Activated CD4-positive, alpha-beta T cell treated with anti-CD3 and anti-CD28 coated beads, Interleukin-2, amount 10 ng/mL, durations not matched to agents 7 days and 5 days (primary cell): ENCODE results near the gene ZFP14. TPM values are rescaled to one million over a fixed set of nuclear protein-coding genes. Genes with fewer than 3 reads are reported as not detected.
"Not testable (repeated sequence)": the region's sequence is repeated elsewhere in the genome, so short reads cannot be mapped to it uniquely, and the experiment has no call there.

ENCODE experiments used
- CTCF ChIA-PET: fragments of 350-600 bp; sonication (Branson Sonifier 250); formaldehyde crosslinking; loops from one replicate; lab custom pipeline; 2021; ENCODE audit warnings: antibody characterized with exemption; lab: Charles Lee
- POLR2A ChIA-PET: fragments of 350-600 bp; sonication (Branson Sonifier 250); formaldehyde crosslinking; loops from one replicate; lab custom pipeline; 2021; ENCODE audit warnings: antibody characterized with exemption; lab: Charles Lee
- DNase-seq: peaks from one replicate; pipeline ENCODE4 v3.0.0-alpha.2; 2020
- H3K27ac Mint-ChIP-seq: one replicate; pipeline ENCODE4 v1.8.0; 2021; ENCODE audit warnings: mild to moderate bottlenecking, moderate library complexity, mixed read lengths
- H3K27me3 Mint-ChIP-seq: one replicate; pipeline ENCODE4 v1.8.0; 2021; ENCODE audit warnings: mixed read lengths
- H3K36me3 Mint-ChIP-seq: one replicate; pipeline ENCODE4 v1.8.0; 2021; ENCODE audit warnings: low read depth, mixed read lengths
- H3K4me1 Mint-ChIP-seq: one replicate; pipeline ENCODE4 v1.8.0; 2021; ENCODE audit warnings: mixed read lengths
- H3K4me3 Mint-ChIP-seq: one replicate; pipeline ENCODE4 v1.8.0; 2021; ENCODE audit warnings: mild to moderate bottlenecking, moderate library complexity, mixed read lengths
- H3K9me3 Mint-ChIP-seq: one replicate; pipeline ENCODE4 v1.8.0; 2021; ENCODE audit warnings: mixed read lengths
- total RNA-seq, 2 experiments: library from RNA; stranded (reverse); gene quantifications; one replicate each; pipeline ENCODE4 v1.2.3, GENCODE V29; 2021

The ZFP14 gene
- total RNA-seq, 2 experiments from 2014 or later, result 5.3 to 6.8 TPM

- Mint-ChIP-seq H3K4me3 (no peak overlapping the region), H3K9me3 (peaks cover 52% of the 10 kb centered on the region), H3K36me3 (peaks cover 50% of the 10 kb centered on the region), H3K4me1 (no peaks in the 10 kb centered on the region), H3K27me3 (no peaks in the 10 kb centered on the region), H3K27ac (no peak overlapping the region)
- CTCF ChIA-PET, result no interaction called here
- POLR2A ChIA-PET, result no interaction called here
- no peak for DNase-seq
Observed at GRCh38 chr19:36392916-36393673, 14.1 kb upstream of the ZFP14 start.

- H3K9me3 Mint-ChIP-seq, result peaks cover 17% of the 10 kb centered on the region
- peak overlapping the region; percentile 85 for H3K4me3 Mint-ChIP-seq
- ChIA-PET POLR2A (no interaction called here), CTCF (interaction anchor here (0.6 to 1.7 kb wide), 2 partner anchors 131 to 226 kb away, joined by 3 read pairs; partner anchors contain the start of gene ZNF382)
- no peak for DNase-seq
- peaks cover 14% of the 10 kb centered on the region for H3K4me1 Mint-ChIP-seq
- peak overlapping the region; percentile 96 for H3K27ac Mint-ChIP-seq
- peaks cover 15% of the 10 kb centered on the region for H3K36me3 Mint-ChIP-seq
- no peaks in the 10 kb centered on the region for H3K27me3 Mint-ChIP-seq
Observed at GRCh38 chr19:36379510-36379819, 464 bp upstream of the ZFP14 start.

GRCh38 chr19:36377541-36378178 lies 1.3 kb downstream of the ZFP14 start:
- peak overlapping the region; percentile 96 for H3K27ac Mint-ChIP-seq

GRCh38 chr19:36373638-36374156 lies 5.3 kb downstream of the ZFP14 start:
- peaks cover 33% of the 10 kb centered on the region for H3K36me3 Mint-ChIP-seq
- no peak for DNase-seq
- H3K9me3 Mint-ChIP-seq, result peaks cover 34% of the 10 kb centered on the region
- H3K4me3 Mint-ChIP-seq, result no peak overlapping the region
- ChIA-PET CTCF (interaction anchor here (0.7 to 0.9 kb wide), 2 partner anchors 10 to 62 kb away, joined by 3 to 5 read pairs; no protein-coding TSS in a partner anchor), POLR2A (no interaction called here)
- no peak overlapping the region for H3K27ac Mint-ChIP-seq
- no peaks in the 10 kb centered on the region for H3K27me3 Mint-ChIP-seq
- H3K4me1 Mint-ChIP-seq, result peaks cover 12% of the 10 kb centered on the region

More at GRCh38 chr19:36377541-36378178, 1.3 kb downstream of the ZFP14 start:
- peaks cover 14% of the 10 kb centered on the region for H3K4me1 Mint-ChIP-seq
- DNase-seq, result no peak
- ChIA-PET POLR2A (no interaction called here), CTCF (interaction anchor here (1.3 kb wide), 1 partner anchor 18 kb away, joined by 4 read pairs; no protein-coding TSS in a partner anchor)
- peaks cover 21% of the 10 kb centered on the region for H3K36me3 Mint-ChIP-seq
- peaks cover 20% of the 10 kb centered on the region for H3K9me3 Mint-ChIP-seq
- peak overlapping the region; percentile 85 for H3K4me3 Mint-ChIP-seq
- H3K27me3 Mint-ChIP-seq, result no peaks in the 10 kb centered on the region

GRCh38 chr19:36371886-36372285 lies 7.1 kb downstream of the ZFP14 start:
- Mint-ChIP-seq H3K4me3 (no peak overlapping the region), H3K36me3 (peaks cover 46% of the 10 kb centered on the region), H3K27me3 (no peaks in the 10 kb centered on the region), H3K4me1 (no peaks in the 10 kb centered on the region), H3K9me3 (peaks cover 40% of the 10 kb centered on the region), H3K27ac (no peak overlapping the region)
- ChIA-PET POLR2A (no interaction called here), CTCF (no interaction called here)
- no peak for DNase-seq

DNA sequence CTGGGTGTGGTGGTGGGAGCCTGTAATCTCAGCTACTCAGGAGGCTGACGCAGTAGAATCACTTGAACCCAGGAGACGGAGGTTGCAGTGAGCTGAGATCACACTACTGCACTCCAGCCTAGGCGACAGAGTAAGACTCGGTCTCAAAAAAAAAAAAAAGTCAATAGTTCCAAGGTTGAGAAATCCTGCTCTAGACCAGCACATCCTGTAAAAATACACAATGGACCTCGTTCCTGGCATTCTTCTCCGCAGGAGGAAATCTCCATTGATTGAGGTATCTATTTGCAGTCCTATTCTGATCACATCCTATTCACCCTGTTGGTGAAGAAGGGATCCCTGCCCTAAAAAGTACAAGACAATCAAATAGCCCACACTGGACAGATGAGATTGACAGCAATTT lies 15.2 kb downstream of the ZFP14 start:
- POLR2A ChIA-PET, result no interaction called here
- no peak for DNase-seq
- H3K27ac Mint-ChIP-seq, result no peak overlapping the region

DNA sequence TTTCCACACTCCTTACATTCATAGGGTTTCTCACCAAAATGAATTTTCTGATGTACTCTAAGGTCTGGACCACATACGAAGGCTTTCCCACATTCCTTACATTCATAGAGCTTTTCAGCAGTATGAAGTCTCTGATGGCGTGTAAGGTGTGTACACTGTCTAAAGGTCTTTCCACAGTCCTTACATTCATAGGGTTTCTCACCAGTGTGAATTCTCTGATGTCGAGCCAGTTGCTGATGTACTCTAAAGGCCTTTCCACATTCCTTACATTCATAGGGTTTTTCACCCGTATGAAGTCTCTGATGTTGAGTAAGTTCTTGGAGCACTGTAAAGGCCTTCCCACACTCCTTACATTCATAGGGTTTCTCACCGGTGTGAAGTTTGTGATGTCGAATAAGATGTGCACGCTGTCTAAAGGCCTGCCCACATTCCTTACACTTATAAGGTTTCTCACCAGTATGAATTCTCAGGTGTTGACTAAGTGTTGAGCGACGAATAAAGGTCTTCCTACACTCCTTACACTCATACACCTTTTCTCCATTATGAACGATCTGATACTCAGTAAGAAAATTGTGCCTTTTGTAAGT lies 38.1 kb downstream of the ZFP14 start:
- Mint-ChIP-seq H3K27ac (no peak overlapping the region), H3K4me1 (no peaks in the 10 kb centered on the region), H3K36me3 (peaks cover 46% of the 10 kb centered on the region), H3K9me3 (peaks cover 54% of the 10 kb centered on the region), H3K27me3 (no peaks in the 10 kb centered on the region), H3K4me3 (no peak overlapping the region)
- ChIA-PET POLR2A (no interaction called here), CTCF (no interaction called here)
- no peak for DNase-seq

More for the DNA sequence above, 15.2 kb downstream of the ZFP14 start:
- peaks cover 75% of the 10 kb centered on the region for H3K36me3 Mint-ChIP-seq
- no peak overlapping the region for H3K4me3 Mint-ChIP-seq
- CTCF ChIA-PET, result no interaction called here
- peaks cover 33% of the 10 kb centered on the region for H3K9me3 Mint-ChIP-seq
- H3K27me3 Mint-ChIP-seq, result no peaks in the 10 kb centered on the region
- no peaks in the 10 kb centered on the region for H3K4me1 Mint-ChIP-seq

DNA sequence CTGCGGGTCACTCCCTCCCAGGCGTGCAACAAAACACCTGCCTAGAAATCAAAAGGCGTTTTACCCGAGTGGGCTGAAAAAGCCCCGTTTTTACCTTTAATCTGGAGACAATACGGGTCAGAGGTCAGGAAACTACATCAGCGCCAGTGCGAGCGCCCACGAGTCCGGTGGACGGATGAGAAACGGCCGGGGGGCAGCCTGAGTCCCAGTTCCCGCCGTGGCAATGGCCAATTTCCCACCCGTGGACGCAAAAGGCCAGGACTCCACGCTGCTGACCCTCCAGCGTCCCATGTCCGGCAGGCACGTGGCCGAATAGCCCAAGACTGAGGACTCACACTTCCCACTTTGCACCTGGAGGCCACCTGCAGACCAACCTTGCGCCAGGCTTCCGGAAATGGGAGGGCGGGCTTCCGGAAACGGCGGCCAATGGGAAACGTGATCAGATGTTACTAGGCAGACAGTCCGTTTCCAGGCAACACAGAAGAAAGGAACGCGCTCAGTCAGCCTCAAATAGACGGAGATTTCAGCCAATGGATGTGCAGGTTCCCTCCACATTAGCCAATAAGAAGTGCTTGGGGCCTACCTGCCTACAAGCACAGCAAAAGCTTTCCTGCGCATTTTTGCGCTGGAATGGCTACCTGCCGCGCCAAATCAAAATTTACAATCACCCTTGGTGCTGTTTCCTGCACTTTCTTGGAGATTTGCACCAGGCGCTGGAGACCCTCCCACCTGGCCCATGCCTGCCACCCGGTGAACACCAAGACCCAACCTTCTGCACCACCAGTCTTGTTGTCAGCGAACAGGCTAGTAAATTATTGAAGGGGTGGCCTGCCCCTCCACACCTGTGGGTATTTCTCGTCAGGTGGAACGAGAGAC lies 47.4 kb downstream of the ZFP14 start:
- Mint-ChIP-seq H3K4me3 (peak overlapping the region; percentile 67), H3K36me3 (peaks cover 45% of the 10 kb centered on the region), H3K27me3 (no peaks in the 10 kb centered on the region), H3K9me3 (peaks cover 57% of the 10 kb centered on the region), H3K4me1 (peaks cover 13% of the 10 kb centered on the region), H3K27ac (peak overlapping the region; percentile 66)
- peak; percentile 73 for DNase-seq
- ChIA-PET CTCF (no interaction called here), POLR2A (no interaction called here)

- no peaks in the 10 kb centered on the region for H3K27me3 Mint-ChIP-seq
- H3K27ac Mint-ChIP-seq, result no peak overlapping the region
- peaks cover 61% of the 10 kb centered on the region for H3K9me3 Mint-ChIP-seq
- peaks cover 13% of the 10 kb centered on the region for H3K4me1 Mint-ChIP-seq
- ChIA-PET CTCF (no interaction called here), POLR2A (no interaction called here)
- H3K36me3 Mint-ChIP-seq, result peaks cover 47% of the 10 kb centered on the region
- no peak for DNase-seq
- no peak overlapping the region for H3K4me3 Mint-ChIP-seq
Observed at GRCh38 chr19:36330216-36330615, 48.8 kb downstream of the ZFP14 start.

GRCh38 chr19:36329534-36329933 lies 49.5 kb downstream of the ZFP14 start:
- CTCF ChIA-PET, POLR2A ChIA-PET, DNase-seq, H3K27ac Mint-ChIP-seq, H3K4me3 Mint-ChIP-seq, H3K27me3 Mint-ChIP-seq: not testable (repeated sequence)
- H3K4me1 Mint-ChIP-seq, result peaks cover 13% of the 10 kb centered on the region
- peaks cover 49% of the 10 kb centered on the region for H3K36me3 Mint-ChIP-seq
- H3K9me3 Mint-ChIP-seq, result peaks cover 66% of the 10 kb centered on the region

GRCh38 chr19:36326649-36327048 lies 52.4 kb downstream of the ZFP14 start:
- DNase-seq, H3K4me3 Mint-ChIP-seq, CTCF ChIA-PET, H3K4me1 Mint-ChIP-seq, POLR2A ChIA-PET, H3K27me3 Mint-ChIP-seq, H3K27ac Mint-ChIP-seq: not testable (repeated sequence)
- Mint-ChIP-seq H3K36me3 (peaks cover 41% of the 10 kb centered on the region), H3K9me3 (peaks cover 69% of the 10 kb centered on the region)

DNA sequence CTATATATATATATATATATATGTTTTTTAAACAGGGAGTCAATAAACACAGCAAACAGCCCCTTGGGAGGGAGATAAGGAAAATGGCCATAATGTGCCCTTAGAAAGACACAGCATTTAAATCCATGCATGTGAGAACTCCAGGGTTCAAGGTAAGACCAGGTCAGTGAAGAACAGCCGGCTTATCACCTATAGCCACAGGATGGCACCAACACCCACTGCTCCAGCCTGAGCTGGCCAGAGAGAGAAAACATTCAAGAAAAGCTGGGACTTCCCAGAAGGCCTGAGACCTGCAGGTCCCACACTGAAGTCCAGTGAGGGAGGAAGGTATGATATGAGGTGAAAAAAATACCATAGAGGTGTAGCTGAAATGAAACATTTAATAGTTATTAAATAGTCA lies 63.8 kb downstream of the ZFP14 start:
- CTCF ChIA-PET, result interaction anchor here (0.7 kb wide), 1 partner anchor 671 kb away, joined by 3 read pairs; no protein-coding TSS in a partner anchor
- POLR2A ChIA-PET, H3K27ac Mint-ChIP-seq, H3K36me3 Mint-ChIP-seq, DNase-seq, H3K4me3 Mint-ChIP-seq, H3K27me3 Mint-ChIP-seq, H3K4me1 Mint-ChIP-seq: not testable (repeated sequence)
- peaks cover 20% of the 10 kb centered on the region for H3K9me3 Mint-ChIP-seq
